Ovary (tissue), 3 donors: Measurements from ENCODE around the gene RPL10A.

Source experiments
- EP300 ChIP-seq: sonication (generic); formaldehyde crosslinking; IDR thresholded peaks from one replicate; pipeline ENCODE4 v1.6.1; 2017; ENCODE audit warnings: antibody characterized with exemption
- TF ChIP-seq, protein P1 (sequence below), 3 donors: fragments of 450-650 bp in 2 of 3; fragments of 200-600 bp in 1 of 3; IDR thresholded peaks; one replicate each; pipeline versions ENCODE4 v1.5.1 to v1.8.0; 2016 to 2022; ENCODE audit warnings: antibody characterized with exemption in 3 of 3, mild to moderate bottlenecking in 1 of 3
- donor health status: DM: no; HTN: no; CAD: no.

GRCh38 chr6:35481226-35481625, 13.0 kb downstream of the RPL10A start:
- TF ChIP-seq, protein P1, sequence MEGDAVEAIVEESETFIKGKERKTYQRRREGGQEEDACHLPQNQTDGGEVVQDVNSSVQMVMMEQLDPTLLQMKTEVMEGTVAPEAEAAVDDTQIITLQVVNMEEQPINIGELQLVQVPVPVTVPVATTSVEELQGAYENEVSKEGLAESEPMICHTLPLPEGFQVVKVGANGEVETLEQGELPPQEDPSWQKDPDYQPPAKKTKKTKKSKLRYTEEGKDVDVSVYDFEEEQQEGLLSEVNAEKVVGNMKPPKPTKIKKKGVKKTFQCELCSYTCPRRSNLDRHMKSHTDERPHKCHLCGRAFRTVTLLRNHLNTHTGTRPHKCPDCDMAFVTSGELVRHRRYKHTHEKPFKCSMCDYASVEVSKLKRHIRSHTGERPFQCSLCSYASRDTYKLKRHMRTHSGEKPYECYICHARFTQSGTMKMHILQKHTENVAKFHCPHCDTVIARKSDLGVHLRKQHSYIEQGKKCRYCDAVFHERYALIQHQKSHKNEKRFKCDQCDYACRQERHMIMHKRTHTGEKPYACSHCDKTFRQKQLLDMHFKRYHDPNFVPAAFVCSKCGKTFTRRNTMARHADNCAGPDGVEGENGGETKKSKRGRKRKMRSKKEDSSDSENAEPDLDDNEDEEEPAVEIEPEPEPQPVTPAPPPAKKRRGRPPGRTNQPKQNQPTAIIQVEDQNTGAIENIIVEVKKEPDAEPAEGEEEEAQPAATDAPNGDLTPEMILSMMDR (IDR thresholded peaks at IDR 0.05) = no peak
- no peak for TF ChIP-seq EP300
